H1 (cell line): ENCODE data around the gene PPP1R13B. TPM values are rescaled to one million over a fixed set of nuclear protein-coding genes. Genes with fewer than 3 reads are reported as not detected.

Experiments used
- CTCF ChIA-PET: fragments of 300-600 bp; sonication (Branson Sonifier 250); formaldehyde crosslinking; loops from one replicate; lab custom pipeline; 2021; ENCODE audit not compliant: partially characterized antibody; lab: Charles Lee
- POLR2A ChIA-PET: fragments of 300-600 bp; sonication (Branson Sonifier 250); formaldehyde crosslinking; loops from one replicate; lab custom pipeline; 2021; ENCODE audit warnings: inconsistent platforms; ENCODE audit not compliant: partially characterized antibody; lab: Charles Lee
- DNase-seq, 2 experiments: peaks; one replicate each; pipeline versions ENCODE4 v3.0.0 to v3.0.0-alpha.2; 2010 to 2022; ENCODE audit warnings: low spot score in 2 of 2, low read depth in 1 of 2, mixed read lengths in 1 of 2
- FAIRE-seq: peaks from 2 replicates; lab custom pipeline; 2011; peaks lifted over from hg19 to GRCh38; lab: Jason Lieb, UNC
- H2AFZ ChIP-seq: 2 replicates; pipeline ENCODE4 v1.8.1; 2012; ENCODE audit warnings: low read length, inconsistent platforms
- H2AK5ac ChIP-seq: 2 replicates; pipeline ENCODE4 v1.6.1; 2013; ENCODE audit warnings: low read depth, low read length
- H2BK120ac ChIP-seq: replicated peaks from 2 replicates; pipeline ENCODE3; 2013; ENCODE audit warnings: low read depth, low read length, inconsistent platforms
- H2BK12ac ChIP-seq: 2 replicates; pipeline ENCODE4 v1.6.1; 2013; ENCODE audit warnings: low read depth, low read length
- H2BK15ac ChIP-seq: 2 replicates; pipeline ENCODE4 v1.6.1; 2013; ENCODE audit warnings: low read length
- H2BK20ac ChIP-seq: 2 replicates; pipeline ENCODE4 v1.6.1; 2013; ENCODE audit warnings: low read length
- H2BK5ac ChIP-seq: 2 replicates; pipeline ENCODE4 v1.6.1; 2013; ENCODE audit warnings: low read depth, low read length
- H3K14ac ChIP-seq: 2 replicates; pipeline ENCODE4 v1.6.1; 2013; ENCODE audit warnings: inconsistent platforms; ENCODE audit not compliant: insufficient read length
- H3K18ac ChIP-seq: 2 replicates; pipeline ENCODE4 v1.6.1; 2013; ENCODE audit warnings: low read length; ENCODE audit errors: extremely low read depth
- H3K23ac ChIP-seq: 2 replicates; pipeline ENCODE4 v1.6.1; 2013; ENCODE audit warnings: inconsistent platforms; ENCODE audit not compliant: insufficient read length
- H3K23me2 ChIP-seq: 2 replicates; pipeline ENCODE4 v1.6.1; 2013; ENCODE audit warnings: low read depth, low read length
- H3K27ac ChIP-seq: 2 replicates; pipeline ENCODE4 v1.6.1; 2011; ENCODE audit warnings: low read depth, low read length, inconsistent platforms
- H3K27me3 ChIP-seq, 4 experiments: replicated peaks in 1 of 4; 1 replicate in 1 of 4; 2 replicates in 3 of 4; pipeline versions ENCODE4 v1.6.1 to v1.8.1; 2011 to 2013; ENCODE audit warnings: low read length in 3 of 4, mild to moderate bottlenecking in 3 of 4, inconsistent platforms in 2 of 4, mixed read lengths in 2 of 4, moderate library complexity in 1 of 4; ENCODE audit not compliant: control insufficient read depth in 3 of 4, insufficient read depth in 3 of 4; ENCODE audit errors: extremely low read depth in 1 of 4
- H3K36me3 ChIP-seq, 4 experiments: 2 replicates each; pipeline versions ENCODE4 v1.6.1 to v1.8.1; 2011 to 2013; ENCODE audit warnings: mild to moderate bottlenecking in 4 of 4, low read length in 3 of 4, moderate library complexity in 2 of 4, control low read depth in 1 of 4, inconsistent platforms in 1 of 4; ENCODE audit not compliant: insufficient read depth in 4 of 4, control insufficient read depth in 2 of 4
- H3K4ac ChIP-seq: replicated peaks from 2 replicates; pipeline ENCODE3; 2013; ENCODE audit warnings: low read length, low read depth, mixed read lengths, inconsistent platforms; ENCODE audit not compliant: insufficient read length
- H3K4me1 ChIP-seq, 4 experiments: replicated peaks in 1 of 4; 1 replicate in 1 of 4; 2 replicates in 3 of 4; pipeline versions ENCODE4 v1.6.1 to v1.8.1; 2011 to 2013; ENCODE audit warnings: low read length in 3 of 4, inconsistent platforms in 2 of 4, mixed read lengths in 1 of 4; ENCODE audit not compliant: insufficient read depth in 4 of 4, control insufficient read depth in 3 of 4
- H3K4me2 ChIP-seq, 2 experiments: 2 replicates each; pipeline versions ENCODE4 v1.6.1 to v1.8.1; 2011 to 2013; ENCODE audit warnings: low read depth in 2 of 2, low read length in 2 of 2, control low read depth in 1 of 2, inconsistent platforms in 1 of 2, mild to moderate bottlenecking in 1 of 2; ENCODE audit not compliant: insufficient read depth in 1 of 2
- H3K4me3 ChIP-seq, 4 experiments: fragments of 200-600, 300-600 bp in 1 of 4; sonication (generic), shearing (Covaris generic), sonication (Bioruptor Twin) in 1 of 4; 2 replicates each; pipeline versions ENCODE4 v1.5.1 to v1.8.1; 2011 to 2016; ENCODE audit warnings: low read length in 4 of 4, low read depth in 3 of 4, control low read depth in 2 of 4, inconsistent platforms in 2 of 4, mild to moderate bottlenecking in 2 of 4, mixed read lengths in 1 of 4, moderate library complexity in 1 of 4; ENCODE audit not compliant: insufficient read depth in 2 of 4; ENCODE audit errors: extremely low read depth in 1 of 4
- H3K56ac ChIP-seq: replicated peaks from 2 replicates; pipeline ENCODE3; 2013; ENCODE audit warnings: low read depth, mild to moderate bottlenecking, mixed read lengths, low read length, inconsistent platforms; ENCODE audit not compliant: insufficient read length
- H3K79me1 ChIP-seq: 2 replicates; pipeline ENCODE4 v1.6.1; 2013; ENCODE audit warnings: low read depth, low read length, control low read depth
- H3K79me2 ChIP-seq, 2 experiments: 2 replicates each; pipeline versions ENCODE4 v1.6.1 to v1.8.1; 2012 to 2013; ENCODE audit warnings: low read length in 2 of 2, mild to moderate bottlenecking in 2 of 2, inconsistent platforms in 1 of 2; ENCODE audit not compliant: insufficient read depth in 2 of 2, control insufficient read depth in 1 of 2
- H3K9ac ChIP-seq, 4 experiments: replicated peaks in 1 of 4; 1 replicate in 1 of 4; 2 replicates in 3 of 4; pipeline versions ENCODE4 v1.6.1 to v1.8.1; 2011 to 2013; ENCODE audit warnings: low read depth in 3 of 4, low read length in 3 of 4, control low read depth in 2 of 4, mild to moderate bottlenecking in 2 of 4, moderate library complexity in 2 of 4, inconsistent platforms in 1 of 4; ENCODE audit errors: extremely low read depth in 1 of 4
- H3K9me3 ChIP-seq, 2 experiments: 2 replicates each; pipeline versions ENCODE4 v1.6.1 to v1.8.1; 2012 to 2013; ENCODE audit warnings: mild to moderate bottlenecking in 2 of 2, moderate library complexity in 2 of 2, control low read depth in 1 of 2, inconsistent platforms in 1 of 2, low read depth in 1 of 2, low read length in 1 of 2, mixed read lengths in 1 of 2; ENCODE audit not compliant: insufficient read depth in 2 of 2
- H4K20me1 ChIP-seq, 2 experiments: replicated peaks in 1 of 2; 2 replicates each; pipeline versions ENCODE3 to v1.8.1; 2011 to 2013; ENCODE audit warnings: inconsistent platforms in 2 of 2, low read length in 2 of 2, mild to moderate bottlenecking in 1 of 2; ENCODE audit not compliant: insufficient read depth in 2 of 2, control insufficient read depth in 1 of 2
- H4K5ac ChIP-seq: 2 replicates; pipeline ENCODE4 v1.6.1; 2013; ENCODE audit warnings: low read length, low read depth, mixed read lengths, inconsistent platforms; ENCODE audit not compliant: insufficient read length
- H4K8ac ChIP-seq: 2 replicates; pipeline ENCODE4 v1.8.0; 2013; ENCODE audit warnings: mild to moderate bottlenecking, moderate library complexity, low read length, inconsistent platforms; ENCODE audit not compliant: insufficient read depth; ENCODE audit errors: extremely low read depth
- H4K91ac ChIP-seq: replicated peaks from 2 replicates; pipeline ENCODE3; 2013; ENCODE audit warnings: low read length, mixed read lengths, inconsistent platforms; ENCODE audit not compliant: insufficient read length
- ASH2L ChIP-seq: fragments of 200-600, 300-600 bp; sonication (generic); IDR thresholded peaks from one replicate; pipeline ENCODE4 v1.7.1; 2017; ENCODE audit warnings: low read length
- CHD1 ChIP-seq: IDR thresholded peaks from 2 replicates; pipeline ENCODE4 v1.6.1; 2012; ENCODE audit warnings: low read depth, low read length, improper control_type of control experiment
- GTF2F1 ChIP-seq: IDR thresholded peaks from 2 replicates; pipeline ENCODE4 v1.6.1; 2012; ENCODE audit warnings: low read depth, low read length, improper control_type of control experiment, borderline replicate concordance
- HDAC6 ChIP-seq: IDR thresholded peaks from one replicate; pipeline ENCODE4 v1.7.1; 2012; ENCODE audit warnings: low read depth, mild to moderate bottlenecking, inconsistent platforms, low read length, moderate library complexity
- KDM4A ChIP-seq: IDR thresholded peaks from one replicate; pipeline ENCODE4 v1.7.1; 2012; ENCODE audit warnings: low read depth, mild to moderate bottlenecking, moderate library complexity, low read length, inconsistent platforms; ENCODE audit not compliant: severe bottlenecking
- MAFK ChIP-seq: IDR thresholded peaks from 2 replicates; pipeline ENCODE4 v1.6.1; 2012; ENCODE audit warnings: low read depth, mild to moderate bottlenecking, improper control_type of control experiment, low read length
- PHF8 ChIP-seq: fragments of 200-600 bp; sonication (generic); conservative IDR thresholded peaks from 2 replicates; pipeline ENCODE4 v1.7.1; 2012; ENCODE audit warnings: low read depth, mild to moderate bottlenecking, inconsistent platforms, low read length, moderate library complexity
- RBBP5 ChIP-seq: IDR thresholded peaks from 2 replicates; pipeline ENCODE4 v1.7.1; 2012; ENCODE audit warnings: low read depth, mild to moderate bottlenecking, inconsistent platforms, low read length, moderate library complexity, borderline replicate concordance
- RFX5 ChIP-seq: IDR thresholded peaks from 2 replicates; pipeline ENCODE4 v1.6.1; 2011; ENCODE audit warnings: low read depth, low read length, improper control_type of control experiment, borderline replicate concordance
- RNF2 ChIP-seq: fragments of 200-900, 300-1000 bp; sonication (generic); IDR thresholded peaks from 2 replicates; pipeline ENCODE4 v1.7.1; 2016; ENCODE audit warnings: borderline replicate concordance, low read depth, mild to moderate bottlenecking, antibody characterized with exemption, low read length; ENCODE audit not compliant: poor library complexity, severe bottlenecking; ENCODE audit errors: missing control alignments
- SP1 ChIP-seq: IDR thresholded peaks from 2 replicates; pipeline ENCODE4 v1.6.1; 2011; ENCODE audit warnings: low read depth, low read length
- TEAD4 ChIP-seq: IDR thresholded peaks from 2 replicates; pipeline ENCODE4 v1.6.1; 2012; ENCODE audit warnings: low read depth, low read length, inconsistent platforms, mixed read lengths
- WGBS, 2 experiments: shearing (Covaris generic) in 1 of 2; methylation state at CpG; one replicate each; pipeline versions ENCODE4 v1.1.6 to v1.1.7; 2013 to 2015; ENCODE audit warnings: low lambda C conversion rate in 2 of 2, mixed read lengths in 2 of 2, inconsistent platforms in 1 of 2, low coverage in 1 of 2, missing lambda C conversion rate in 1 of 2; ENCODE audit not compliant: insufficient replicate concordance in 2 of 2, insufficient coverage in 1 of 2, insufficient read length in 1 of 2; ENCODE audit errors: extremely low coverage in 1 of 2, missing lambda C conversion rate in 1 of 2; 5-methylcytosine and 5-hydroxymethylcytosine counted together
- polyA plus RNA-seq, 7 experiments: library from polyadenylated mRNA; depleted of rRNA in 3 of 7; stranded (reverse) in 5 of 7; unstranded in 2 of 7; fragments of >200 nt in 5 of 7; fragments of 200-250 nt in 2 of 7; gene quantifications; 1 replicate in 5 of 7; 2 replicates in 1 of 7; 4 replicates in 1 of 7; pipeline versions ENCODE4 v1.2.1 to v1.2.3, GENCODE V29; 2011 to 2013; ENCODE audit warnings: missing spikeins in 2 of 7, mixed read lengths in 2 of 7
- total RNA-seq: library from RNA; stranded (reverse); fragmentation: NEBNext Ultra II Directional; extraction: Animal tissue kit (Norgen Biotek cat#: 25700); gene quantifications from 2 replicates; pipeline ENCODE4 v1.2.1, GENCODE V29; 2021

PPP1R13B gene
- total and polyA plus RNA-seq, 2 of the 8 experiments (the other 6 are each of a cell fraction or from before 2014, with no cell fraction given), result 2.6 to 8.9 TPM

DNA sequence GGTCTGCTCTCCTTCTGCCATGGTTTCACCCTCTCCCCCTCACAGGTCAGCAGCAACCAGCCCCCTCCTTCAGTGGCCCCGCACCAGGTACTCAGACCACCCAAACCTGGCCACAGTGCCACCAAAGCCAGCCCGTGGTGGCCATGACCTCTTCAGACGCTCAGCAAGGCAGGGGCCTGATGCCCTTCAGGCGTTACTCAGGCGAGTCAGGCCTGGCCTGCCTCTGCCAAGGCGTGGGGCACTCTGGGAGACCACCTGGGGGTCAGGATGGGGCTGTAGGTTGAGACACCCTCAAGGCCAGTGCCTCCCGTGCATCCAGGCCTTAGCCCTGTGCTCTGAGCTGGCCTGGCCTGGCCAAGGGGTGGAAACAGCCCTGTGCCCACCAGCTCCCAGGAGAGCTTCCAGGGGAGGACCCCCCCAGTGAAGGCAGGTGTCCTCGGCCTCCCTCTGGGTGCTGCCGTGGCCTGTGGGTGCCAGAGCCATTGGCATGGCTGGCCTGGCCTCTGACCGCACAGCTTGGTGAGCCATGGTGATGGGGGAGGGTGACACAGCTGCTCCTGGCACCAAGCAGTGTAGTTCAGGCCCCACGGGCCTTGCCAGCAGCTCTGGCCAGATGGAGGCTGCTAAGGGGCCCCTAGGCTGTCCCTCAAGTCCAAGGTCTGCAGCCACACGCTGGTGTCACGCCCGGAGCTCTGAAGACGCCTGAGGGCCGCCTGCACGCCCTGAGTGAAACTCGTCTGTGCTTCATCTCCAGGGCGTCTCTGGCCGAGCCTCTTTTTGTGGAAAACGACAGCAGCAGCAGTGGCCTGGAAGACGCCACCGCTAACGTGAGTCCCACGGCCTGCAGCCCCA lies 147.2 kb downstream of the PPP1R13B start:
- no peak overlapping the region for H3K9ac ChIP-seq
- peaks cover 2 to 34% (median 12%) of the 10 kb centered on the region in 4 experiments; a peak in 6 of 8 replicates for H3K36me3 ChIP-seq
- no peak overlapping the region for H3K23ac ChIP-seq
- H3K9me3 ChIP-seq, result no peaks in the 10 kb centered on the region
- H3K14ac ChIP-seq, result no peak overlapping the region
- H3K27me3 ChIP-seq, result no peaks in the 10 kb centered on the region
- H4K91ac ChIP-seq, result no peak overlapping the region
- H3K56ac ChIP-seq, result no peak overlapping the region
- no peak overlapping the region for H2BK5ac ChIP-seq
- peak overlapping the region; percentile 21; the same call in 1 of the 2 replicates for H4K8ac ChIP-seq
- no peaks in the 10 kb centered on the region for H3K79me2 ChIP-seq
- H2BK12ac ChIP-seq, result no peak overlapping the region
- no peaks in the 10 kb centered on the region for H3K23me2 ChIP-seq
- WGBS, 2 experiments, result 88% methylated on average over 24 of the region's 25 CpGs; no CpG with 5 or more reads in 1 of the 2 experiments
- no peak overlapping the region for H3K4me2 ChIP-seq
- H4K5ac ChIP-seq, result no peak overlapping the region
- DNase-seq (no peak), FAIRE-seq (no peak)
- no peak overlapping the region for H2AK5ac ChIP-seq
- peaks cover 0 to 2% (median 0%) of the 10 kb centered on the region in 4 experiments; a peak in 2 of 7 replicates for H3K4me1 ChIP-seq
- no peak overlapping the region for H2BK15ac ChIP-seq
- no peak overlapping the region for H3K18ac ChIP-seq
- no peak overlapping the region for H2AFZ ChIP-seq
- H3K79me1 ChIP-seq, result peaks cover 8% of the 10 kb centered on the region; the same call in 1 of the 2 replicates
- H3K4ac ChIP-seq, result no peak overlapping the region
- POLR2A ChIA-PET, result interaction anchor here (0.7 to 3.0 kb wide), 7 partner anchors 10 to 499 kb away, joined by 3 to 16 read pairs (median 5); partner anchors contain the start of gene CKB
- CTCF ChIA-PET, result interaction anchor here (1.3 to 2.8 kb wide), 3 partner anchors 13 to 36 kb away, joined by 4 to 8 read pairs (median 5); no protein-coding TSS in a partner anchor
- H2BK120ac ChIP-seq, result no peak overlapping the region
- H2BK20ac ChIP-seq, result no peak overlapping the region
- H4K20me1 ChIP-seq, result peaks cover 10 to 29% of the 10 kb centered on the region in 2 experiments
- no peak overlapping the region for H3K4me3 ChIP-seq
- no peak overlapping the region; the same call in 1 of the 2 replicates for H3K27ac ChIP-seq
- TF ChIP-seq MAFK (no peak), RBBP5 (no peak), CHD1 (no peak), GTF2F1 (no peak), TEAD4 (no peak), SP1 (no peak), RNF2 (no peak), HDAC6 (no peak), PHF8 (no peak), ASH2L (no peak), RFX5 (no peak), KDM4A (no peak)
